Liver (tissue), 9 donors: ENCODE measurements around the gene SUGCT. TPM values are rescaled to one million over a fixed set of nuclear protein-coding genes. Genes with fewer than 3 reads are reported as not detected.

Experiments used
- DNase-seq: peaks from one replicate; pipeline ENCODE4 v3.0.0-alpha.2; 2017; ENCODE audit warnings: low spot score
- H3K27ac ChIP-seq, 2 donors: one replicate each; pipeline ENCODE4 v1.7.0; 2013; ENCODE audit warnings: inconsistent platforms in 2 of 2, low read length in 2 of 2, control low read depth in 1 of 2, low read depth in 1 of 2, mild to moderate bottlenecking in 1 of 2
- H3K27me3 ChIP-seq, 4 donors: one replicate each; pipeline versions ENCODE4 v1.6.1 to v1.7.0; 2013; ENCODE audit warnings: low read length in 3 of 4, inconsistent platforms in 1 of 4, mild to moderate bottlenecking in 1 of 4, moderate library complexity in 1 of 4; ENCODE audit not compliant: control insufficient read depth in 4 of 4, insufficient read depth in 4 of 4
- H3K36me3 ChIP-seq, 4 donors: one replicate each; pipeline versions ENCODE4 v1.6.1 to v1.7.0; 2013; ENCODE audit warnings: low read length in 3 of 4, mild to moderate bottlenecking in 3 of 4, low read depth in 1 of 4, moderate library complexity in 1 of 4; ENCODE audit not compliant: control insufficient read depth in 4 of 4, insufficient read depth in 3 of 4
- H3K4me1 ChIP-seq, 4 donors: one replicate each; pipeline versions ENCODE4 v1.6.1 to v1.7.0; 2013; ENCODE audit warnings: low read length in 3 of 4, mild to moderate bottlenecking in 3 of 4, moderate library complexity in 1 of 4; ENCODE audit not compliant: control insufficient read depth in 4 of 4, insufficient read depth in 4 of 4
- H3K4me3 ChIP-seq, 3 donors: one replicate each; pipeline versions ENCODE4 v1.6.1 to v1.7.0; 2013; ENCODE audit warnings: low read length in 3 of 3, control low read depth in 1 of 3, low read depth in 1 of 3, mild to moderate bottlenecking in 1 of 3
- H3K9ac ChIP-seq, 2 donors: one replicate each; pipeline ENCODE4 v1.7.0; 2013; ENCODE audit warnings: low read length in 2 of 2, mild to moderate bottlenecking in 2 of 2, moderate library complexity in 2 of 2, control low read depth in 1 of 2, low read depth in 1 of 2
- H3K9me3 ChIP-seq, 4 donors: one replicate each; pipeline versions ENCODE4 v1.6.1 to v1.7.0; 2013; ENCODE audit warnings: low read length in 3 of 4; ENCODE audit not compliant: control insufficient read depth in 4 of 4
- CTCF ChIP-seq: fragments of 150-350 bp; IDR thresholded peaks from 2 replicates; pipeline ENCODE4 v1.5.1; 2017; ENCODE audit warnings: improper control_type of control experiment, low read depth, low read length; ENCODE audit not compliant: missing input control
- EGR1 ChIP-seq, 2 donors: IDR thresholded peaks; 2 replicates each; pipeline ENCODE4 v1.6.1; 2016 to 2018; ENCODE audit warnings: antibody characterized with exemption in 2 of 2, low read depth in 2 of 2
- FOXA2 ChIP-seq: IDR thresholded peaks from 2 replicates; pipeline ENCODE4 v1.6.1; 2016; ENCODE audit warnings: antibody characterized with exemption
- GABPA ChIP-seq, 2 donors: IDR thresholded peaks in 1 of 2; conservative IDR thresholded peaks in 1 of 2; 2 replicates each; pipeline ENCODE4 v1.6.1; 2016; ENCODE audit warnings: antibody characterized with exemption in 2 of 2, mild to moderate bottlenecking in 1 of 2, moderate library complexity in 1 of 2
- HNF4A ChIP-seq, 2 donors: conservative IDR thresholded peaks; 2 replicates each; pipeline ENCODE4 v1.6.1; 2016; ENCODE audit warnings: antibody characterized with exemption in 2 of 2, mild to moderate bottlenecking in 2 of 2
- HNF4G ChIP-seq: IDR thresholded peaks from 2 replicates; pipeline ENCODE4 v1.6.1; 2016; ENCODE audit warnings: antibody characterized with exemption
- MAX ChIP-seq: IDR thresholded peaks from 2 replicates; pipeline ENCODE4 v1.6.1; 2016; ENCODE audit warnings: antibody characterized with exemption
- NR2F2 ChIP-seq: IDR thresholded peaks from 2 replicates; pipeline ENCODE4 v1.6.1; 2016; ENCODE audit warnings: antibody characterized with exemption
- RAD21 ChIP-seq, 2 donors: IDR thresholded peaks; 2 replicates each; pipeline ENCODE4 v1.6.1; 2016; ENCODE audit warnings: antibody characterized with exemption in 2 of 2, mild to moderate bottlenecking in 2 of 2
- REST ChIP-seq: IDR thresholded peaks from 2 replicates; pipeline ENCODE4 v1.6.1; 2016; ENCODE audit warnings: antibody characterized with exemption, mild to moderate bottlenecking
- RXRA ChIP-seq, 2 donors: IDR thresholded peaks; 2 replicates each; pipeline ENCODE4 v1.6.1; 2017 to 2018; ENCODE audit warnings: antibody characterized with exemption in 2 of 2, mild to moderate bottlenecking in 1 of 2
- SP1 ChIP-seq: IDR thresholded peaks from 2 replicates; pipeline ENCODE4 v1.6.1; 2018; ENCODE audit warnings: antibody characterized with exemption, mild to moderate bottlenecking
- TAF1 ChIP-seq: conservative IDR thresholded peaks from 2 replicates; pipeline ENCODE4 v1.6.1; 2016; ENCODE audit warnings: antibody characterized with exemption, mild to moderate bottlenecking
- YY1 ChIP-seq: IDR thresholded peaks from 2 replicates; pipeline ENCODE4 v1.6.1; 2016; ENCODE audit warnings: antibody characterized with exemption, mild to moderate bottlenecking
- ZBTB33 ChIP-seq: IDR thresholded peaks from 2 replicates; pipeline ENCODE4 v1.6.1; 2016; ENCODE audit warnings: antibody characterized with exemption
- WGBS: extraction: QIAGEN DNeasy Blood & Tissue Kit; methylation state at CpG from one replicate; pipeline ENCODE4 v1.1.7; 2013; 5-methylcytosine and 5-hydroxymethylcytosine counted together
- polyA plus RNA-seq, 2 donors: library from polyadenylated mRNA; stranded (reverse) in 1 of 2; unstranded in 1 of 2; fragments of 200-250 nt in 1 of 2; fragments of >200 nt in 1 of 2; fragmentation: Nextera tagmentation in 1 of 2; extraction: Ambion mirVana in 1 of 2; gene quantifications; one replicate each; pipeline versions ENCODE4 v1.2.1 to v1.2.3, GENCODE V29; 2013 to 2015
- total RNA-seq, 2 donors: library from RNA; depleted of rRNA; stranded (reverse); fragments of >200 nt; gene quantifications; one replicate each; pipeline ENCODE4 v1.2.3, GENCODE V29; 2014
- donor health status: healthy.
- donor health status: healthy.
- donor health status: healthy.
- donor health status: healthy.
- donor health status: healthy.

The SUGCT gene
- total and polyA plus RNA-seq, 4 donors, result 6.2 to 11.9 (median 9.9) TPM

- Histone ChIP-seq H3K4me1 (no peaks in the 10 kb centered on the region), H3K36me3 (no peaks in the 10 kb centered on the region), H3K4me3 (no peak overlapping the region), H3K27ac (no peak overlapping the region), H3K27me3 (no peaks in the 10 kb centered on the region), H3K9me3 (no peaks in the 10 kb centered on the region), H3K9ac (no peak overlapping the region)
- no peak for TF ChIP-seq EGR1 (IDR thresholded peaks at IDR 0.05; ENCODE audit: low read depth in 2 of 2)
- TF ChIP-seq HNF4A (conservative IDR thresholded peaks at IDR 0.05), result no peak
- no peak for TF ChIP-seq RAD21 (IDR thresholded peaks at IDR 0.05)
- TF ChIP-seq CTCF, result no peak
- TF ChIP-seq YY1, result no peak
- TF ChIP-seq GABPA (IDR thresholded peaks at IDR 0.05 in 1 of 2, conservative IDR thresholded peaks at IDR 0.05 in 1 of 2), result no peak
- no peak for TF ChIP-seq ZBTB33
- no peak for TF ChIP-seq REST
- no peak for TF ChIP-seq RXRA (IDR thresholded peaks at IDR 0.05)
- TF ChIP-seq FOXA2, result no peak
- no peak for TF ChIP-seq HNF4G
- TF ChIP-seq MAX, result no peak
- no peak for TF ChIP-seq TAF1
- TF ChIP-seq SP1, result no peak
- no peak for TF ChIP-seq NR2F2
- 86% methylated on average over 15 of the region's 15 CpGs for WGBS
- no peak for DNase-seq
Measured at GRCh38 chr7:40859965-40860543, 725.2 kb downstream of the SUGCT start.
